DLD1 (cell line): ENCODE measurements around the gene OR52D1.

Experiments
- in situ Hi-C: cut with HindIII; loops from 2 replicates; pipeline ENCODE4 v1.10.0; 2017; ENCODE audit warnings: low sequenced_read_pairs

Gene OR52D1

DNA sequence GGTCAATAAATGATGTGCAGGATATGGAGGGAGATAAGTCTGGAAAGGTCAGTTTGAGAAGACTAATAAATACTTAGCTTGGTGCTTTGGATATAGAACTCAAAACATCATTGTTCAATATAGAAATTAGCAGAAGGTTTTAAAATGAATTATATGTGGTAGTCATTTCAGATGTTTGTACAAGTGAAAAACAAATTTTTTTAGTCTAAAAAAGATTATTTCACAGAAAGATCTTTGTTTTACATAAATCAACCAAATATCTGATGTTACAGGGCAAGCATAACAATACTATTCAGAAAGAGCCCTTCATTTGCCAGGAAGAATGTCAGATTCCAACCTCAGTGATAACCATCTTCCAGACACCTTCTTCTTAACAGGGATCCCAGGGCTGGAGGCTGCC lies at the start of gene OR52D1:
TSS of gene OR52D1 (plus strand) at position 301 of the 400 bp plus-strand sequence. CDS start at position 323, 22 bp downstream.
- in situ Hi-C loops: no loop called here

DNA sequence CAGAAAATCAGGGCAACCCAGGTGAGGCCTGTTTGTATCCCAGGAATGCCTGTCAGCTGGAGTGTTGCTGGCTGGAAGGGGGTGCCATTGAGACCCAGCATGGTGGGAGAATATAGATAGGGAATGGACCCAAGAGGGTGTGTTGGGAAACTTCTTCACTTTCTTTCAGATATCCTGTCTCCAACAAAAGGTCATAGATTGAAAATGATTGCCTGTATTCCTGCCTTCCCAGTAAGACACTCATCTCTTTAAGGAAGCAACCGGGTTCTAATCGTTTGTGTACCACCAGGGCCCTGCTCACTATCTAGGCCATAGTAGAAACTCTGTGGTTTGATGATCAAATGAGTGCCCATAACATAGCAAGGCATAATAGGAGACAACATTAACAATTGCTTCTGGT lies 47.1 kb upstream of the OR52D1 start, which contains the start of gene OR51I1:
TSS of gene OR51I1 (minus strand) at position 101 of the 400 bp plus-strand sequence. CDS start at position 101, 0 bp downstream.
- in situ Hi-C loops: no loop called here

GRCh38 chr11:5443835-5444393 lies 44.6 kb upstream of the OR52D1 start:
- in situ Hi-C loops: no loop called here

DNA sequence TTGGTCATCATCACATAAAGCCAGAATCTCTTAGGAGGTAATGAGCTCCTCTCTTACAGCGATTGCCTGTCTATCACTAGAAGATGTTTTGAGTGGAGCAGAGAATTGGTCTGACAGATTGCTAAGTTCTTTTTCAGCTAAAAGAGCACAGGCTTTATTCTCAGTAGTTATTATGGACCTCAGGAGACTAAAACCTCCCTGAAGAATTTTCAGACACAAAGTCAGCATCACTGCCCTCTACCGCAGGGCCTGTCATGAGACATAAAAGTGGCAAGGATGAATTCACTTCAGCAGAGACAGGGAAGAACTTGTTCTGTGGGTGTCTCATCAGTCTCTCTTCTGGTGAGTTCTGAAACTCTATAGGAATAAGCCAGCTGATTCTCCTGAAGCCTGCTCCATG lies 39.5 kb upstream of the OR52D1 start, which contains the start of gene OR51I2:
TSS of gene OR51I2 (plus strand) at position 301 of the 400 bp plus-strand sequence. CDS start 4,166 bp downstream, outside the sequence.
- in situ Hi-C loops: no loop called here

DNA sequence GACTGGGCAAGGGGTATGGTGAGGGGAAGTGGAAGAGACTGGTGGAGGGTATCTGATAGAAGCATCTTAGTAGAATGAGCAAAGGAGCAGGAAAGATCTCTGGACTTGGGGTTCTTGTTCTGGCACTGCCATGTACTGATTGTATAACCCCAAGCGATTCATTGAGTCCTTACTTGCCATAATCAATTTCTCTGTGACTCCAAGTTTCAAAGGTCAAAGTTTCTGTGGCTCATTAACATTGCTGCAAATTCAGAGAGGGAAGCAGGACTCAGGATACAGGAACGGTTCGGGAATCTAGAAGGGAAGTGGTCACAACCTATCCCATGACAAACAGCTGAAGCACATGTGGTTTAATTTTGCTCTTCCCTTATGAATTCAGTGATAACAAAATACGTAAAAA lies 39.1 kb upstream of the OR52D1 start:
- in situ Hi-C loops: no loop called here

- in situ Hi-C loops: no loop called here
These were observed 27.4 kb upstream of the OR52D1 start for GRCh38 chr11:5460983-5461621.

- in situ Hi-C loops: no loop called here
These were observed 21.0 kb upstream of the OR52D1 start for GRCh38 chr11:5467527-5467926.

GRCh38 chr11:5473921-5474320 lies 14.6 kb upstream of the OR52D1 start:
- in situ Hi-C loops: no loop called here

DNA sequence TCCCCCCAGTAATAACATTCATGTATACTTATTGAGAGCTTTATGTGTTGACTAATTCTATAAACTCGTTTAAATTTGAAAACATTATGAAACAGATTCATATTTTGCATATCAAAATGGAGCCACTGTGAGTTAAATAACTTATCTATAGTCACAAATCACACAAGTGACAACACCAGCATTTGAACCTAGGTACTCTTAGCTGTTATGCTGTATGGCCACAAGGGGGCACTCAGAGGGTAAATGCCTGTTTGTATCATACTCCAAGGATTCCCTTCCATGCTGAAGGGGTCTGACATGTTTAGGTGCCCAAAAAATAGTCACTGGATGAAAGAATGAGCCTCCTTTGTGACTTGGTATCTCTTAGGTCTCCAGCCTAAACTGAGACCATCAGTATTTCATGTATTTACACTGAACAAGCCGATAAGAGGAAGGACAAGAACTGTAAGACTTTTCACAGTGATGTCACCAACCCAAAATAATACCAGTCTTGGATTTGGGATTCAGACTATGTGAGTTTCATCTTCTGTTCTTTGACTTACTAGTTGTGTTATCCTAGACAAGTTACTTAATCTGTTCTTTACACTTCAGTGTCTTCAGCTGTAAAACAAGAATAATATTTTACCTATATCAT lies 12.2 kb upstream of the OR52D1 start:
- in situ Hi-C loops: no loop called here

DNA sequence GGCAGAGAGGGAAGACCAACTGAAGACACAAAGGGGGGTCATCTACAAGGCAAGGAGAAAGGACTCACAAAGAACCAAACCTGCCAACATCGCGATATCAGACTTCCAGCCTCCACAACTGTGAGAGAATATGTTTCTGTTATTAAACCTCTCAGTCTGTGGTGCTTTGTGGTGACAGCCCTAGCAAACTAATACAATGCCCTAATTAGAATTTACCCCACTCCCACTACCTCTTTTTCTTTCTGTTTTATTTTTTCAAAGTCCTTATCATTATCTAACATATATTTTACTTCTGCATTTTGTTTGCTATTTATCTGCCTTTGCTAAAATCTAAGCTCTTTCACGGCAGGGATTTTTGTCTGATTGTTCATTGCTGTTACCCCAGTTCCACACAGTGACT lies 2.5 kb upstream of the OR52D1 start:
- in situ Hi-C loops: no loop called here

DNA sequence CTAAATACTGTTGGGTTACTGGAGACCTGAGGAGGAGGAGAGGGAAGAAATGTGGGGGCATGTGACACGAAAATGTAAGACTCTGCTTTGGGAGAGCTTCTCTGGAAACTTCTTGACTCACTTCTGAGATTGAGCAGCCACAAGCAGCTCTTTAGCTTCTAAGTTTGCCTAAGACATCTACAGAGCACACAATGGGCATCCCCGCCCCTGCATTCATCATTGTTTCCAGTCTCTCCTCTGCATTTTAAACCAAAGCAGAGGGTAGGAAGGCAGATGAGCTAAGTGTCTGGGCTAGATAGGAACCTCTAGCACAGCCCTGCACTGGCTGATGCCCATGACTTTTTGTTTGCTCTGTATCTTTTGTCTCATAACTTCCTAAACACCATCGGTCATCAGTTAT lies 2.1 kb upstream of the OR52D1 start:
- in situ Hi-C loops: no loop called here

DNA sequence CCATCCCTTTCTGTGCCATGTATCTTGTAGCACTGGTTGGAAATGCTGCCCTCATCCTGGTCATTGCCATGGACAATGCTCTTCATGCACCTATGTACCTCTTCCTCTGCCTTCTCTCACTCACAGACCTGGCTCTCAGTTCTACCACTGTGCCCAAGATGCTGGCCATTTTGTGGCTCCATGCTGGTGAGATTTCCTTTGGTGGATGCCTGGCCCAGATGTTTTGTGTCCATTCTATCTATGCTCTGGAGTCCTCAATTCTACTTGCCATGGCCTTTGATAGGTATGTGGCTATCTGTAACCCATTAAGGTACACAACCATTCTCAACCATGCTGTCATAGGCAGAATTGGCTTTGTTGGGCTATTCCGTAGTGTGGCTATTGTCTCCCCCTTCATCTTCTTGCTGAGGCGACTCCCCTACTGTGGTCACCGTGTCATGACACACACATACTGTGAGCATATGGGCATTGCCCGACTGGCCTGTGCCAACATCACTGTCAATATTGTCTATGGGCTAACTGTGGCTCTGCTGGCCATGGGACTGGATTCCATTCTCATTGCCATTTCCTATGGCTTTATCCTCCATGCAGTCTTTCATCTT lies 414 bp downstream of the OR52D1 start:
- in situ Hi-C loops: no loop called here

GRCh38 chr11:5489576-5490357 lies 1.3 kb downstream of the OR52D1 start:
- in situ Hi-C loops: no loop called here

DNA sequence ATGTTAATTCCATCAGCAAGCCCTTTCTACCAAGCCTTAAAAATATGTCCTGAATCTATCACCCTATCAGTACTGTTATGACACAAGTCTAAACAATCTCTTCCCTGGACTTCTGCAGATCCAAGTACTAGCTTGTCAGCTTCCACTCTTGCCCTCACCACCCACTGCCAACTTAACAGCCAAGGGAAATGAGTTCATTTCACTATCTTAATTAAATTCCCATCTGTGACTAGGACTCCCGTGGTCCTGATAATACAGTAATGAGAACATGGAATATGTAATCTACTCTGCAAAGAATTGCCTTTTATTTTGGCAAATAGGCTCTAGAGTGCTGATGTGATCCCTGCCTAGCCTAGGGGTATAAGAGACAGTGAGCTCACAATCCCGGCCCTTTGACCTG lies 11.2 kb downstream of the OR52D1 start:
- in situ Hi-C loops: no loop called here

DNA sequence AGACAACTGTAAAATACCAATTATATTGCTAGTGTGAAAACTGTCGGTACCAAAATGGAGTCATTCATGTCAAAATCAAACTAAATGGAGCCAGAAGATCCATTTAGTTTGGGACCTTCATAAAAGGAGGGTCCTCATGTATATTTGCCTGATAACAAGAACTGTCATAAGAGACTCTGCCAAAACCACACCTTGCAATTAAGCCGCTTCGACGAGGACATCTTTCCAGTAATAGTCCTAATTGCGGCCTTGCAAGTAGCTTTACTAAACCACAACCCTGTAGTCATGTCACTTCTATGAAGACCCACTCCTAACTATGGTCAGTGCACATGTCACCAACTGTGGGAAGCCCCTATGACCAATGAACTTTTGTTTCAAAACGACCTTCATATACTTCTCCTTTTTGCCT lies 11.9 kb downstream of the OR52D1 start:
- in situ Hi-C loops: no loop called here

- in situ Hi-C loops: no loop called here
These were observed 16.0 kb downstream of the OR52D1 start for GRCh38 chr11:5504403-5504921.

GRCh38 chr11:5505363-5506048 lies 17.0 kb downstream of the OR52D1 start:
- in situ Hi-C loops: no loop called here

DNA sequence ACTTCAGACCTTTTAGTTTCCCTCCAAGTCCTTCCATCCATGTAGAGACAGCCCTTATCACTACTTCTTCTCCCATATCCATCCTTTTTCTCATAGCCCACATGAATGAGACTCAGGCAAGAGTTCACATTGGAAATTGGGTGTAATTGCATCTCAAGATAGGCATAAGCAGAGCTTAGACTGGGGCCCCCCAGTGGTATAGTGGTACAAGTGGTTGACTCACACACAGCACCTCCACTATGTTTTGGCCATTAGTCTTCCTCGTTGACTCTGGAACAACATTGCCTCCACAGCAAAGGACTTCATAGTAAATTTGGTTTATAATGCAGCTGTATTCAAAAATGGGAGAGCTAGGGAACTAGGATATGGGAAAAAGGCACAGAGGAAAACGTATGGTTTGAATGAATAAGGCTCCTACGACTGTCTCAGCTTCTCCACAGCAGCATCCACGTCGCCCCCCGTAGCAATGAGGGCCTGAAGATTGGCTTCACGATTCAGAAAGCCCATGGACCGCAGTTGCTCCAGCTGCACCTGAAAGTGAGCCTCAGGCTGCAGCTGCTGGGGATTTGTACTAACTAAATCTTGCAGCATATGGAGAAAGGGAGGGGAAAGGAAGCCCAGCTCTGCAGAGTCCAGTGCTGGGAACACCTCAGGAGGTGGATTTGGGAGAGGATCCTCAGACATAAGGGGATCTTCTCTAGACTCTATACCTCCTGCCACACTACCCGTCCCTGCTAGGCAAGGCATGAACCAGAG lies 18.9 kb downstream of the OR52D1 start:
- in situ Hi-C loops: no loop called here

GRCh38 chr11:5507933-5508305 lies 19.4 kb downstream of the OR52D1 start:
- in situ Hi-C loops: no loop called here

GRCh38 chr11:5508605-5509004 lies 20.1 kb downstream of the OR52D1 start:
- in situ Hi-C loops: no loop called here
